Measurements from ENCODE around the gene HPDL.
"Not testable (repeated sequence)": the region's sequence is repeated elsewhere in the genome, so short reads cannot be mapped to it uniquely, and the experiment has no call there.

HPDL gene

DNA sequence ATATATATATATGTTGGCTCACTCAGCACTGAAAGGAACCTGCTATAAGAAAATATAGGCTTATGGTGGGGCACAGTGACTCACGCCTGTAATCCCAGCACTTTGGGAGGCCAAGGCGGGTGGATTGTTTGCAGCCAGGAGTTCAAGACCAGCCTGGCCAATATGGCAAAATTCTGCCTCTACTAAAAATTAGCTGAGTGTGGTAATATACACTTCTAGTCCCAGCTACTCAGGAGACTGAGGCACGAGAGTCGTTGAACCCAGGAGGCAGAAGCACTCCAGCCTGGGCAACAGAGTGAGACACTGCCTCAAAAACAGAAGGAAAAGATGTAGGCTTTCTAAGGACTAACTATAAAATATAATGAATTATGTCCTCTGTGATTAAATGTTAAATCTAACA is 28.1 kb downstream of the HPDL start:
- no peak for DNase-seq

DNA sequence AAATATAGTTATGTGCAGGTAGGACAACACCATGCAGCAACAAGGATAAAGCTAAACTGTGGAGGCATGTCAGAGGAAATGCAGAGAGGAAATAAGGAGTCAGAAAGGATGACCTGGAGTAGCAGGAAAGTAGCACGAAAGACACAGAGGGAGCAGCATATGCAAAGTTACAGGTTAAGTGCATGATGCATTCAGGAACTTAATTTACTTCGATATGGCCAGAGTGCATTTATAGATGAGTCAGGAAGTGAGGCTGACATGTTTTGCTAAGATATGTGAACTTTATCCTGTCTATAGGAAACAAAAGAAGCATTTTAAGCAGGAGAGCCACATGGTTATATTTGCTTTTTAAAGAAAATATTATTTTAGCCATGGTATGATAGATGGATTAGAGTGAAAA is 29.0 kb downstream of the HPDL start:
- DNase-seq, result no peak

DNA sequence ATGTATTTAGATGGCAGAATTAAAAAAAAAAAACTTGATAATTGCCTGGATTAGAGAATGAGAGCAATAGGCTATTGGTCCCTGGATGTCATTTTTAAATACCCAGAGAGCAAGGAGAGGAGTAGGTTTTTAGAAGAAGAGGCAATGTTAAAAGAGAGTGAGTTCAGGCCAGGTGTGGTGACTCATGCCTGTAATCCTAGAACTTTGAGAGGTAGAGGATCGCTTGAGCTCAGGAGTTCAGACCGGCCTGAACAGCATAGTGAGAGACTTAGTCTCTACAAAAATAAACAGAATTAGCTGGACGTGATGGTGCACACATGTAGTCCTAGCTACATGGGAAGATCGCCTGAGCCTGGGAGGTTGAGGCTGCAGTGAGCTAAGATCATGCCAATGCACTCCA is 29.5 kb downstream of the HPDL start:
- DNase-seq, result no peak

DNA sequence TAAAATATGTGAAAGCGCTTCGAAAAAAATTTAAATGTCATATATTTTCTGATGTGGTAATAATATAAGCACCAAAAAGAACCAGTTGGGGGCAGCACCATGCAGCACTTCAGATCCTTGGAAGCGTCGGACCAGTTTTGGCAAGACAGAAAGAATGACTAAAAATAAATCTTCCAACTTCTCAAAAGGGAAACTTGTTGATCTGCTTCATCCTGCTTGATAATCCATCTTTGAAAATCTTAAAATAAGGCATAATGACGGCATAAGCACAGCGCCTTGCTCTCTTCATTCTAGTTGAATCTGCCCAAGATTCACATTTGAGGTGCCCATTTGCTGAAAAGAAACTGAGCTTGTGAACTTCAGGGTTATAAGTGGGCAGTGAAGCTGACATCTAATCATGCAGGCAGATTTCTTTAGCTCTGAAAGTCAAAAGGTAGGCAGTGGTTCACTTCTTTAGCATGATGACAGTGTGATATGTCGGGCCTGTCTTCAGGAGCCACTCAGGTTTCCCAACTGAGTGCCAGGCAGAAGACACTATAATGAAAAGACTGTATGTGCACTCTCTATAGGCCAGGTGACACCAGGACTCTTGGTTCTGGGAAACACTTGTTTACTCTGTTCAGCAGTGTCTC is 33.3 kb downstream of the HPDL start:
- DNase-seq, result peak; percentile 30

DNA sequence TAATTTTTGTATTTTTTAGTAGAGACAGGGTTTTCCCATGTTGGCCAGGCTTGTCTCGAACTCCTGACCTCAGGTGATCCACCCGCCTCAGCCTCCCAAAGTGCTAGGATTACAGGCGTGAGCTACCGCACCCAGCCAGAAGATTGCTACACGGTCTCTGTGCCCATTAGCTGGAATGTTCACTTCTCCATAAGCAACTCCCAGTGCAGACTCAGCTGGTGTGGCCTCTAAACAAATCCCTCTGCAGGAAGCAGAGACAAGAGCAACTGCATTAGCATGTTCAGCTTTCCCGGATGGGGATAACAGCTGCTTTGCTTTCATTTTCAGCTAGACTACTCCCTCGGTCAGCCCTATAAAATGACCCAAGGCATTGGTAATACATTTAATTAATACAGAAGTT is 34.3 kb downstream of the HPDL start:
- DNase-seq, result not testable (repeated sequence)

DNA sequence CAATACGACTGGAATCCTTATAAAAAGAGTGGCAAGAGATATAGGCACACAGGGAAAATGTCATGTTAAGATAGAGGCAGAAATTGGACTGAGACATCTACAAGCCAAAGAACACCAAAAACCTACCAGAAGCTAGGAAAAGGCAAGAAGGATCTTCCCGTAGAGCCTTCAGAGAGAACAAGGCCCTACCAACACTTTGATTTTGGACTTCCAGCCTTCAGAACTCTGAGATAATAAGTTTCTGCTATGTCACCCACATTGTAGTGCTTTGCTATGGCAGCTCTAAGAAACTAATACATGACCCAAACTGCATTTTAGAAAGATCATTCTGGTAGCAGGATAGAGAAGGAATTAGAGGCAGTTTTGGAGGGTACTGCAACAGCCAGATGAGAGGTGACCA is 37.6 kb downstream of the HPDL start:
- DNase-seq, result no peak

DNA sequence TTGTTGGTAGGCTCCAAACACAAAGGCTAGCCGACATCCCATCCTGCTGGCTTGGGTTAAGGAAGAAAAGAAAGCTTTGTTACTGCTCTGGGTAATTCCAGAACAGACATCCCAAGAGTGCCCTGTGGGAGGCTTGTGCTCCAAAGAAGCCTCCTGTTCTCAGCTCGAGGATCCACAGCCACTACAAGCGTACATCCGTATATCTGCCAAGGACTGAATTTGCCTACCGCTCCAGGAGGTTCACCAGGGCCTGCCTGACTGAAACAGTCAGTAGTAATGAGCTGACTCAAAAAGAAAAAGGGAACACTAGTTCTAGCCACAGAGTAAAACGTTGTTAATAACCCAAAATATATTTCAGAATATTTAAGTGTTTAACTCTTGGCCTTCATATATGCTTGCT is 38.4 kb downstream of the HPDL start:
- DNase-seq, result no peak

DNA sequence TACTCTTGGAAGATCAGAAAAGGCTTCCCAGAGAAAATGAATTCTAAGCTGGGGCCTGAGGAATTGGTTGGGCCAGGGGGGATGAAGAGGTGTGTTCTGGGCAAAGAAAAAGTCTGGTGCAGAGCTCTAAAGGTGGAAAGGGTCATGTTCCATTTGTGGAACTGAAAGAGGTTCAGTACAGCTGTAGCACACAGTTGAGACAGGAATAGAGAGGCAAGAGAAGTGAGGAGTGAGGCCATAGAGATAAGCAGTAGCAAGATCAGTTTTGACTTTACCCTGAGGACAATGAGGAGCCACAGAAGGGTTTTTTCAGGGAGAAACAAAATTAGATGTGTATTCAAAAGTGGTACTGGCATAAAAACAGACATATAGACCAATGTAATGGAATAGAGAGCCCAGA is 43.9 kb downstream of the HPDL start:
- DNase-seq, result no peak

DNA sequence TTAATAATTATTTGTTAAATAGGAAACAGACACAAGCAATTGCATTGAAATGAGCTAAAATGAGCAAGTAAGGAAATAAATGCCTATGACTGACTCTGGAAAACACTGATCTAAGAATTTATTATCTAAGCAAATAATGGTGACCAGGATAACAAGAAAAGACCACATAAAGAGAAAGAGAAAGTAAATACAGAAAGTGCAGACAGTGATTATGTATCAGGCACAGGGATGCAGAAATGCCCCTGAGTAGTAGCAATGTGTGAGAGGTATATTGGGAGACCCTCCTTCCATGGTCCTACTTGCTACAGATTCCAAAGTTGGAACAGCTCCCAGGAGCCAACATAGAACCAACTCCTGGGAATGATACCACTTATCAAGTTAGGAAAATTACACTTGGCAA is 46.9 kb downstream of the HPDL start:
- no peak for DNase-seq

DNA sequence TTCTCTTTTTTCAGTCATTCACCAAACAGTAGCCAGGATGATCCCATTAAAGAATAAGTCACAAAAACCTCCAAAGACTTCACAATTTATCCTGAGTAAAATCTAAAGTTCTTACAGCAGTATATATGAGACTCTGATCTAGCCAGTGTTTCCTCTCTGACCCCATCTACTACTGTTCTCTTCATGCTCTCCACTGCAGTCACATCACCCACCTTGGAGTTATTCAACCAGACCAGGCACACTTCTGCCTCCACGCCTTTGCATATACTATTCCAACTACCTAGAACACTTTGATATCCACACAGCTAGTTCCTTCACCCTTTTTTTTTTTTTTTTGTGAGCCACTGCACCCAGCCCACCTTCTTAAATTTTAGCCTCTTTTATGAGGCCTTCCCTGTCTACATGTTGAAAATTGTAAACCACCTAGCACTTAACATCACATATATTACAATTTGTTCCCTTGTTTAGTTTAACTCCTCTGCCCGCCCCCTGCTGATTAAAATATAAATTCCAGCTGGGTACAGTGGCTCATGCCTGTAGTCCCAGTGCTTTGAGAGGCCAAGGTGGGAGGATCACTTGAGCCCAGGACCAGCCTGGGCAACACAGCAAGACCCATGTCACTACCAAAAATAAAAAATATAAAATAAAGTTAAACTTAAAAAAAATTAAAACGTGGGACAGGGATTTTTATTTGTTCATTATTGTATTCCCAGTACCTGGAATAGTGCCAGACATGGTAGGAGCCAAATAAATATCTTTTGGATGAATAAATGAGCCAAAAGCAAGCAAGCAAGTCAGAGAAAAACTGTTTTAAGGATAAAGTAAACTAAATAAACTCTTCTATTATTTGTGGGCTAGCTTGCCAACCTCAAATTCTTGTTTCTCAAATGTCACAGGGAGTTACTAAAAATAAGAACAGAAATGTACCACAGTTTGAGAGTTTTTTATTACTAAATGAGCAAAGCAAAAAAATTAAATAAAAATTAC is 48.7 kb downstream of the HPDL start:
- DNase-seq, result no peak

DNA sequence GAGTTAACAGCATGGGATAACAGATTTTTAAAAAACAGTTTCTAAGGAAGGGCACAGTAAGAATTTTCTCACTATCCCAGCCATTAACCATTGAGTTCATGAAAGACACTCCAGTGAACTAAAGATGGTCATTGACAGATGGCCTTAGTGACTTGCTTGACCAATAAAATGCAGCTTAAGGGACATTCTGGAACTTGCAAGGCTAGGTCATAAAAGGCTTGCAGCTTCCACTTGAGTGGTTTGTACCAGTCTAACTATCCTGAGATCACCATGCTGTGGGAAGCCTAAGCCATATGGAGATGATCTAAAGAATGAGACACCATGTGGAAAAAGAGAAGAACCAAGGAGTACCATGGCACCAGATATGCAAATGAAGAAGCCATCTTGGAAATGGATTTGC is 51.5 kb downstream of the HPDL start:
- no peak for DNase-seq

All from NCI-H1092 (cell line).